ENCODE measurements around the gene SPIRE1. TPM values are rescaled to one million over a fixed set of nuclear protein-coding genes. Genes with fewer than 3 reads are reported as not detected.

SPIRE1 gene
- total and polyA plus RNA-seq, 2 of the 4 experiments (the other 2 are of a cell fraction): 11.6 to 31.4 TPM

- Histone ChIP-seq H3K36me3 (ENCODE audit: control insufficient read depth, insufficient read depth, low read length) (peaks cover 14% of the 10 kb centered on the region), H2BK120ac (ENCODE audit: low read depth, low read length) (no peak overlapping the region), H2AFZ (replicated peaks; ENCODE audit: low read length, poor library complexity) (no peak overlapping the region), H4K5ac (ENCODE audit: low read depth, low read length) (no peak overlapping the region), H2BK20ac (ENCODE audit: low read depth, low read length) (no peak overlapping the region), H3K9me1 (ENCODE audit: insufficient read depth, low read length) (peaks cover 3% of the 10 kb centered on the region; the same call in 1 of the 2 replicates), H3K9ac (ENCODE audit: low read depth, low read length) (no peak overlapping the region), H4K8ac (ENCODE audit: low read depth in 2 of 2, low read length in 2 of 2) (no peak overlapping the region), H3K4ac (ENCODE audit: low read depth, low read length) (no peak overlapping the region), H4K91ac (ENCODE audit: insufficient read depth, low read depth, low read length) (no peak overlapping the region), H2AK5ac (ENCODE audit: low read depth, low read length) (no peak overlapping the region), H4K20me1 (ENCODE audit: insufficient read depth, low read length) (no peaks in the 10 kb centered on the region), H3K4me3 (ENCODE audit: insufficient read depth, low read depth, low read length) (no peak overlapping the region), H3K56ac (ENCODE audit: extremely low read depth, insufficient read depth, low read length) (no peak overlapping the region), H3K4me2 (ENCODE audit: low read depth, low read length) (no peak overlapping the region), H2BK15ac (ENCODE audit: low read depth, low read length) (no peak overlapping the region), H2AK9ac (replicated peaks; ENCODE audit: low read depth, low read length, poor library complexity) (peak overlapping the region; percentile 55), H3K9me3 (ENCODE audit: control insufficient read depth, insufficient read depth, low read length) (peaks cover 6% of the 10 kb centered on the region), H3K79me1 (ENCODE audit: low read depth in 1 of 2, low read length in 2 of 2) (peaks cover 3 to 15% of the 10 kb centered on the region in 2 experiments; a peak in 3 of 4 replicates), H3K27ac (ENCODE audit: insufficient read depth, low read length) (no peak overlapping the region), H3K23ac (ENCODE audit: low read depth, low read length) (no peak overlapping the region), H3K14ac (replicated peaks; ENCODE audit: low read depth, low read length) (no peak overlapping the region), H3K18ac (ENCODE audit: low read depth, low read length) (no peak overlapping the region), H3K27me3 (ENCODE audit: control insufficient read depth, insufficient read depth, low read length) (no peaks in the 10 kb centered on the region), H2BK5ac (ENCODE audit: low read depth, low read length, poor library complexity, severe bottlenecking) (no peak overlapping the region), H3K4me1 (ENCODE audit: control insufficient read depth, insufficient read depth, low read length) (0 out of 2 replicates have a peak, but pooled peaks cover 4% of the 10 kb centered on the region)
- in situ Hi-C loops (cut with MboI; ENCODE audit: low sequenced_read_pairs) (no loop called here), dilution Hi-C loops (cut with HindIII; ENCODE audit: low sequenced_read_pairs, unreplicated experiment) (no loop called here), intact Hi-C loops (cut with micrococcal nuclease) (no loop called here)
- DNase-seq (no peak), ATAC-seq (ENCODE audit: low read depth) (no peak)
- WGBS, 2 experiments (ENCODE audit: extremely low coverage in 2 of 2, insufficient read length in 1 of 2): 89% methylated on average over 5 of the region's 9 CpGs; no CpG with 5 or more reads in 1 of the 2 experiments
- POLR2A ChIA-PET (ENCODE audit: unreplicated experiment): no interaction called here
- BruUV-seq (replicated peaks): no TSS peak
- no peak for TF ChIP-seq MXI1 (IDR thresholded peaks at IDR 0.05; ENCODE audit: borderline replicate concordance, low read depth, low read length)
- no peak for TF ChIP-seq ELK1 (IDR thresholded peaks at IDR 0.05; ENCODE audit: borderline replicate concordance, low read depth, low read length)
- TF ChIP-seq, protein P1, sequence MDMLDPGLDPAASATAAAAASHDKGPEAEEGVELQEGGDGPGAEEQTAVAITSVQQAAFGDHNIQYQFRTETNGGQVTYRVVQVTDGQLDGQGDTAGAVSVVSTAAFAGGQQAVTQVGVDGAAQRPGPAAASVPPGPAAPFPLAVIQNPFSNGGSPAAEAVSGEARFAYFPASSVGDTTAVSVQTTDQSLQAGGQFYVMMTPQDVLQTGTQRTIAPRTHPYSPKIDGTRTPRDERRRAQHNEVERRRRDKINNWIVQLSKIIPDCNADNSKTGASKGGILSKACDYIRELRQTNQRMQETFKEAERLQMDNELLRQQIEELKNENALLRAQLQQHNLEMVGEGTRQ (IDR thresholded peaks at IDR 0.05; ENCODE audit: low read depth, low read length): no peak
- no peak for TF ChIP-seq MAZ (IDR thresholded peaks at IDR 0.05; ENCODE audit: borderline replicate concordance, low read depth, low read length)
- TF ChIP-seq MAFK (IDR thresholded peaks at IDR 0.05; ENCODE audit: low read depth, low read length): no peak
- TF ChIP-seq FOS (IDR thresholded peaks at IDR 0.05; ENCODE audit: low read depth, low read length): no peak
- TF ChIP-seq RCOR1 (IDR thresholded peaks at IDR 0.05; ENCODE audit: insufficient replicate concordance, low read length): no peak
- TF ChIP-seq BHLHE40 (IDR thresholded peaks at IDR 0.05; ENCODE audit: low read depth, low read length): no peak
- no peak for TF ChIP-seq RAD21 (IDR thresholded peaks at IDR 0.05; ENCODE audit: low read length)
- no peak for TF ChIP-seq POLR2A (IDR thresholded peaks at IDR 0.05; ENCODE audit: low read depth, low read length)
- no peak for TF ChIP-seq SMC3 (IDR thresholded peaks at IDR 0.05; ENCODE audit: low read depth, low read length)
- TF ChIP-seq CEBPB (IDR thresholded peaks at IDR 0.05; ENCODE audit: low read depth, low read length): no peak
- no peak for TF ChIP-seq CHD1 (IDR thresholded peaks at IDR 0.05; ENCODE audit: low read depth, low read length)
- no peak for TF ChIP-seq NFE2L2 (IDR thresholded peaks at IDR 0.05; ENCODE audit: low read depth, low read length)
- no peak for TF ChIP-seq RFX5 (IDR thresholded peaks at IDR 0.05; ENCODE audit: low read depth, low read length)
- CTCF ChIA-PET: no interaction called here
Measured at GRCh38 chr18:12422936-12423335, 235.0 kb downstream of the SPIRE1 start.

Data from IMR-90 (cell line).